ENCODE data around the gene PPCS.

DNA sequence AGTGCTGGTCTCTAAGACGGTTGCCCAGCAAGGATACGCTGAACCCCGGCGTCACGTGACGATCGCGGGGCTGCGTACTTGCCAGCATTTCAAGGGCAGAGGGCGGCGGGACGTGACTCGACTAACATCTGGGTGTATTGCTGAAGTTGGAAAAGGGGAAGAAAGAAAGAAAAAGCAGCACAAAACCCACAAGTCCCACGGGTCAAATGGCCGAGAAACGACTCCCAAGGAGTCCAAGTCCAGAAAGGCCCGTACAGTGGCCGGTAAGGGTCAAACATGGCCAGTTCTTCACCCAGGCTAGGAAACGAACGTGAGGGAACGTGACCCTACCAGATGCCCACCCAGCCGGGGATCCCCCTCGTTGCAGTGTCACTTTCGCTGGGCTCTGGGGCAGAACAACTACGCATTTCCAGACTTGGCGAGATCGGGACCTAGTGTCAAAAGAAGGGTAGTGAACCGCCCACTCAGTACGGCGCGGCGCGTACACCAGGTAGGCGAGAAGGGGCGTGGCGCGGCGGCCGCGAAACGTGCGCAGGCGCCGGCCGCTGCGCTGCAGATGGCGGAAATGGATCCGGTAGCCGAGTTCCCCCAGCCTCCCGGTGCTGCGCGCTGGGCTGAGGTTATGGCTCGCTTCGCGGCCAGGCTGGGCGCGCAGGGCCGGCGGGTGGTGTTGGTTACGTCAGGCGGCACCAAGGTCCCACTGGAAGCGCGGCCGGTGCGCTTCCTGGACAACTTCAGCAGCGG is at the start of gene PPCS, which contains the start of gene ZMYND12:
- TF ChIP-seq, protein P1, sequence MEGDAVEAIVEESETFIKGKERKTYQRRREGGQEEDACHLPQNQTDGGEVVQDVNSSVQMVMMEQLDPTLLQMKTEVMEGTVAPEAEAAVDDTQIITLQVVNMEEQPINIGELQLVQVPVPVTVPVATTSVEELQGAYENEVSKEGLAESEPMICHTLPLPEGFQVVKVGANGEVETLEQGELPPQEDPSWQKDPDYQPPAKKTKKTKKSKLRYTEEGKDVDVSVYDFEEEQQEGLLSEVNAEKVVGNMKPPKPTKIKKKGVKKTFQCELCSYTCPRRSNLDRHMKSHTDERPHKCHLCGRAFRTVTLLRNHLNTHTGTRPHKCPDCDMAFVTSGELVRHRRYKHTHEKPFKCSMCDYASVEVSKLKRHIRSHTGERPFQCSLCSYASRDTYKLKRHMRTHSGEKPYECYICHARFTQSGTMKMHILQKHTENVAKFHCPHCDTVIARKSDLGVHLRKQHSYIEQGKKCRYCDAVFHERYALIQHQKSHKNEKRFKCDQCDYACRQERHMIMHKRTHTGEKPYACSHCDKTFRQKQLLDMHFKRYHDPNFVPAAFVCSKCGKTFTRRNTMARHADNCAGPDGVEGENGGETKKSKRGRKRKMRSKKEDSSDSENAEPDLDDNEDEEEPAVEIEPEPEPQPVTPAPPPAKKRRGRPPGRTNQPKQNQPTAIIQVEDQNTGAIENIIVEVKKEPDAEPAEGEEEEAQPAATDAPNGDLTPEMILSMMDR (IDR thresholded peaks at IDR 0.05), result peak; percentile 1
- no peak for TF ChIP-seq EZH2 (IDR thresholded peaks at IDR 0.05)
